Neural cell (in vitro differentiated cells): ENCODE measurements around the gene PRR33.

Experiments used
- MXI1 ChIP-seq: fragments of 450-650 bp; conservative IDR thresholded peaks from 2 replicates; pipeline ENCODE4 v1.6.1; 2014; ENCODE audit warnings: antibody characterized with exemption, mild to moderate bottlenecking; ENCODE audit not compliant: poor library complexity, severe bottlenecking
- RAD21 ChIP-seq: fragments of 450-650 bp; conservative IDR thresholded peaks from 2 replicates; pipeline ENCODE4 v1.6.1; 2014; ENCODE audit warnings: antibody characterized with exemption, mild to moderate bottlenecking, moderate library complexity
- SMC3 ChIP-seq: fragments of 450-650 bp; conservative IDR thresholded peaks from 2 replicates; pipeline ENCODE4 v1.6.1; 2014; ENCODE audit warnings: antibody characterized with exemption, mild to moderate bottlenecking, moderate library complexity; ENCODE audit not compliant: poor library complexity
- TF ChIP-seq, protein P1 (sequence below): fragments of 450-650 bp; IDR thresholded peaks from 2 replicates; pipeline ENCODE4 v1.5.1; 2014; ENCODE audit warnings: antibody characterized with exemption, mild to moderate bottlenecking, moderate library complexity; ENCODE audit not compliant: poor library complexity, severe bottlenecking

DNA sequence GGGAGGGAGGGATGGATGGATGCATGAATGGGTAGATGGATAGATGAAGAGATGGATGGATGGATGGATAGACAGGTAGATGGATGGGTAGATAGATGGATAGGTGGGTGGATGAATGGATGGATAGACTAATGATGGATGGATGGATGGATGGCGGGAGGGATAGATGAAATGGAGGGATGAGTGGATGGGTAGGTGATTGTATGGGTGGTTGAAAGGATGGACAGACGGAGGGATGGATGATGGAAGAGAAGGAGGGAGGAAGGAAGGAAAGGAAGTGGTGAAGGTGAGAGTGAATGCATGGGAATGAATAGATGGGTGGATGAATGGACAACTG is 24.1 kb upstream of the PRR33 start:
- TF ChIP-seq RAD21 (no peak), SMC3 (no peak), MXI1 (no peak)
- TF ChIP-seq, protein P1, sequence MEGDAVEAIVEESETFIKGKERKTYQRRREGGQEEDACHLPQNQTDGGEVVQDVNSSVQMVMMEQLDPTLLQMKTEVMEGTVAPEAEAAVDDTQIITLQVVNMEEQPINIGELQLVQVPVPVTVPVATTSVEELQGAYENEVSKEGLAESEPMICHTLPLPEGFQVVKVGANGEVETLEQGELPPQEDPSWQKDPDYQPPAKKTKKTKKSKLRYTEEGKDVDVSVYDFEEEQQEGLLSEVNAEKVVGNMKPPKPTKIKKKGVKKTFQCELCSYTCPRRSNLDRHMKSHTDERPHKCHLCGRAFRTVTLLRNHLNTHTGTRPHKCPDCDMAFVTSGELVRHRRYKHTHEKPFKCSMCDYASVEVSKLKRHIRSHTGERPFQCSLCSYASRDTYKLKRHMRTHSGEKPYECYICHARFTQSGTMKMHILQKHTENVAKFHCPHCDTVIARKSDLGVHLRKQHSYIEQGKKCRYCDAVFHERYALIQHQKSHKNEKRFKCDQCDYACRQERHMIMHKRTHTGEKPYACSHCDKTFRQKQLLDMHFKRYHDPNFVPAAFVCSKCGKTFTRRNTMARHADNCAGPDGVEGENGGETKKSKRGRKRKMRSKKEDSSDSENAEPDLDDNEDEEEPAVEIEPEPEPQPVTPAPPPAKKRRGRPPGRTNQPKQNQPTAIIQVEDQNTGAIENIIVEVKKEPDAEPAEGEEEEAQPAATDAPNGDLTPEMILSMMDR: no peak
